T-cell (primary cell): ENCODE data around the gene DDX56. TPM values are rescaled to one million over a fixed set of nuclear protein-coding genes. Genes with fewer than 3 reads are reported as not detected.

Experiments
- ATAC-seq, 4 experiments: fragments of 200-7000 bp in 3 of 4; fragments of 150-1000 bp in 1 of 4; cut with Tn5 transposase; replicated peaks in 1 of 4; 1 replicate in 3 of 4; 2 replicates in 1 of 4; pipeline ENCODE4 v1.10.0; 2021; ENCODE audit warnings: moderate library complexity in 3 of 4, mild to moderate bottlenecking in 2 of 4, moderate number of reproducible peaks in 1 of 4
- CTCF ChIA-PET, 2 donors: fragments of 300-600 bp; sonication (Branson Sonifier 250); formaldehyde crosslinking; loops; one replicate each; lab custom pipeline; 2022; ENCODE audit warnings: antibody characterized with exemption in 2 of 2; lab: Charles Lee
- POLR2A ChIA-PET, 2 donors: fragments of 300-600 bp; sonication (Branson Sonifier 250); formaldehyde crosslinking; loops; one replicate each; lab custom pipeline; 2022; ENCODE audit warnings: antibody characterized with exemption in 2 of 2; lab: Charles Lee
- DNase-seq, 35 experiments: peaks; one replicate each; pipeline versions ENCODE4 v3.0.0 to v3.0.0-alpha.2; 2013 to 2023
- H3K27ac ChIP-seq: one replicate; pipeline ENCODE4 v1.5.1; 2013; ENCODE audit warnings: low read length
- H3K27me3 ChIP-seq, 2 experiments: replicated peaks in 1 of 2; 1 replicate in 1 of 2; 2 replicates in 1 of 2; pipeline versions ENCODE4 v1.6.1 to v1.7.0; 2013; ENCODE audit warnings: low read length in 1 of 2, mixed read lengths in 1 of 2; ENCODE audit not compliant: control insufficient read depth in 2 of 2, insufficient read depth in 2 of 2; ENCODE audit errors: extremely low read depth in 1 of 2
- H3K36me3 ChIP-seq, 2 donors: 1 replicate in 1 of 2; 2 replicates in 1 of 2; pipeline versions ENCODE4 v1.6.1 to v1.7.0; 2013; ENCODE audit warnings: low read length in 1 of 2; ENCODE audit not compliant: control insufficient read depth in 2 of 2, insufficient read depth in 1 of 2; ENCODE audit errors: extremely low read depth in 1 of 2
- H3K4me1 ChIP-seq, 2 experiments: 1 replicate in 1 of 2; 2 replicates in 1 of 2; pipeline versions ENCODE4 v1.6.1 to v1.7.0; 2013; ENCODE audit warnings: low read length in 2 of 2, mixed read lengths in 1 of 2; ENCODE audit not compliant: insufficient read depth in 2 of 2, control insufficient read depth in 1 of 2; ENCODE audit errors: extremely low read depth in 1 of 2
- H3K4me3 ChIP-seq, 2 donors: 1 replicate in 1 of 2; 2 replicates in 1 of 2; pipeline versions ENCODE4 v1.5.1 to v1.7.0; 2013; ENCODE audit warnings: mild to moderate bottlenecking in 2 of 2, low read length in 1 of 2, moderate library complexity in 1 of 2; ENCODE audit not compliant: control insufficient read depth in 1 of 2; ENCODE audit errors: extremely low read depth in 1 of 2
- H3K9me3 ChIP-seq: 2 replicates; pipeline ENCODE4 v1.7.0; 2013
- H3K27ac Mint-ChIP-seq, 2 donors: one replicate each; pipeline ENCODE4 v1.8.0; 2020 to 2021; ENCODE audit warnings: mild to moderate bottlenecking in 2 of 2, mixed read lengths in 2 of 2
- H3K27me3 Mint-ChIP-seq, 2 donors: one replicate each; pipeline ENCODE4 v1.8.0; 2021 to 2022; ENCODE audit warnings: mixed read lengths in 2 of 2
- H3K36me3 Mint-ChIP-seq: one replicate; pipeline ENCODE4 v1.8.0; 2021; ENCODE audit warnings: mixed read lengths
- H3K4me1 Mint-ChIP-seq, 3 donors: one replicate each; pipeline ENCODE4 v1.8.0; 2020 to 2022; ENCODE audit warnings: mixed read lengths in 3 of 3, mild to moderate bottlenecking in 1 of 3
- H3K4me3 Mint-ChIP-seq, 3 donors: one replicate each; pipeline ENCODE4 v1.8.0; 2020 to 2022; ENCODE audit warnings: mild to moderate bottlenecking in 3 of 3, mixed read lengths in 3 of 3, moderate library complexity in 3 of 3
- H3K9me3 Mint-ChIP-seq, 3 donors: one replicate each; pipeline ENCODE4 v1.8.0; 2020 to 2022; ENCODE audit warnings: mixed read lengths in 3 of 3
- WGBS: methylation state at CpG from one replicate; pipeline ENCODE4 v1.1.5; 2013; ENCODE audit warnings: missing lambda C conversion rate; ENCODE audit not compliant: insufficient coverage; 5-methylcytosine and 5-hydroxymethylcytosine counted together
- total RNA-seq, 35 experiments: library from RNA in 6 of 35; stranded (reverse) in 6 of 35; fragments of 120-200 nt in 1 of 35; gene quantifications; one replicate each; pipeline versions ENCODE4 v1.2.1 to v1.2.4 and lab custom pipeline; 2013 to 2026

The DDX56 gene
- total RNA-seq, 5 donors from 2014 or later (not counting 1 experiment from before 2014, with no cell fraction given), result 97.5 to 118 (median 107) TPM

GRCh38 chr7:44518761-44519160 lies 54.9 kb downstream of the DDX56 start:
- no peaks in the 10 kb centered on the region for H3K4me1 ChIP-seq
- Mint-ChIP-seq H3K4me3 (no peak overlapping the region), H3K9me3 (peaks cover 0 to under 1% (median 0%) of the 10 kb centered on the region in 3 donors), H3K4me1 (no peaks in the 10 kb centered on the region), H3K27ac (no peak overlapping the region), H3K36me3 (peaks cover under 1% of the 10 kb centered on the region), H3K27me3 (peaks cover 9 to 10% of the 10 kb centered on the region in 2 donors)
- POLR2A ChIA-PET, result no interaction called here
- no peaks in the 10 kb centered on the region for H3K36me3 ChIP-seq
- no peak overlapping the region for H3K27ac ChIP-seq
- DNase-seq, result no peak
- no peaks in the 10 kb centered on the region for H3K9me3 ChIP-seq
- CTCF ChIA-PET, result no interaction called here
- ATAC-seq, result no peak
- no peak overlapping the region for H3K4me3 ChIP-seq
- peaks cover 0 to 31% of the 10 kb centered on the region in 2 experiments for H3K27me3 ChIP-seq
- WGBS, result 91% methylated on average over 3 of the region's 3 CpGs

- no peaks in the 10 kb centered on the region for H3K36me3 Mint-ChIP-seq
Observed at GRCh38 chr7:44517175-44517574, 56.5 kb downstream of the DDX56 start.

More at GRCh38 chr7:44517175-44517574, 56.5 kb downstream of the DDX56 start:
- ChIA-PET POLR2A (no interaction called here), CTCF (no interaction called here)
- H3K27me3 ChIP-seq, result peaks cover 0 to 27% of the 10 kb centered on the region in 2 experiments
- no peaks in the 10 kb centered on the region for H3K9me3 ChIP-seq
- no peaks in the 10 kb centered on the region for H3K4me1 ChIP-seq
- ATAC-seq, result no peak
- Mint-ChIP-seq H3K9me3 (no peaks in the 10 kb centered on the region), H3K27me3 (peaks cover 6 to 9% of the 10 kb centered on the region in 2 donors), H3K4me3 (no peak overlapping the region), H3K27ac (no peak overlapping the region), H3K4me1 (no peaks in the 10 kb centered on the region)
- no peak for DNase-seq
- no peak overlapping the region for H3K27ac ChIP-seq
- WGBS, result 87% methylated on average over 7 of the region's 8 CpGs
- no peak overlapping the region for H3K4me3 ChIP-seq
- H3K36me3 ChIP-seq, result no peaks in the 10 kb centered on the region

Other genes with a start within 250 kb of the DDX56 start
- gene CAMK2B, start 248.3 kb downstream of the DDX56 start, total RNA-seq, result under 1 TPM in 1 of 5 donors, not detected in 4; 0.35 TPM
- 100 to 1,000 TPM in 1 of 5 donors, 10 to 100 TPM in 4; 87.9 to 106 (median 95.9) TPM for gene NUDCD3, start 83.2 kb downstream of the DDX56 start, total RNA-seq
- under 1 TPM in 4 of 5 donors, not detected in 1; 0.06 to 0.50 (median 0.10) TPM for gene NPC1L1, start 32.6 kb downstream of the DDX56 start, total RNA-seq
- 100 to 1,000 TPM in 1 of 5 donors, 10 to 100 TPM in 4; 84.5 to 106 (median 93.1) TPM for gene TMED4, start 8.3 kb upstream of the DDX56 start, total RNA-seq
- 100 to 1,000 TPM in 3 of 5 donors, 10 to 100 TPM in 2; 58.9 to 113 (median 108) TPM for gene OGDH, start 32.7 kb upstream of the DDX56 start, total RNA-seq
- gene ZMIZ2, start 174.9 kb upstream of the DDX56 start, total RNA-seq, result 100 to 1,000 TPM; 112 to 172 (median 145) TPM
- gene PPIA, start 222.8 kb upstream of the DDX56 start, total RNA-seq, result 100 to 1,000 TPM; 673 to 863 (median 774) TPM